Activated CD8-positive, alpha-beta memory T cell treated with anti-CD3 and anti-CD28 coated beads for 1 hour (primary cell): Measurements from ENCODE around the gene ABCA4.

Experiments
- DNase-seq, 2 donors: peaks; one replicate each; pipeline ENCODE4 v3.0.0-alpha.2; 2020; ENCODE audit warnings: low read depth in 1 of 2; ENCODE audit errors: extremely low read depth in 1 of 2

The ABCA4 gene

DNA sequence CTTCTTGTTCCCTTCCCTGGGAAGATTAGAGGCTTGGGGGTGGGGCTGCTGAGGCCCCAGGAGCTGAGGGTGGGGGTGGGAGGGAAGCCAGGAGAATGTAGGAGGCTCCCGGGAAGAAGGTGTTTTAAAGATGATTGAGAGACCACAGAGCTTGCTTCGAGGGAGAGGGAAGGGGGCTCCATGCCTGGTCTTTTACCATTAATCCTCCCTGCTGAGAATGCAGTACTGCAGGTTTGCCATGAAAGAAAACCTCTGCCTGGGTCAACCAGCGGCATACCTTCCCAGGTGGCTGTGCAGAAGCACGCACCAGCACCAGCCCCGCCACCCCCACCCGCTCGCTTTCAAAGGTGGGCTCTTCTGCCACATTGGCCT lies 15.4 kb downstream of the ABCA4 start:
- no peak for DNase-seq

DNA sequence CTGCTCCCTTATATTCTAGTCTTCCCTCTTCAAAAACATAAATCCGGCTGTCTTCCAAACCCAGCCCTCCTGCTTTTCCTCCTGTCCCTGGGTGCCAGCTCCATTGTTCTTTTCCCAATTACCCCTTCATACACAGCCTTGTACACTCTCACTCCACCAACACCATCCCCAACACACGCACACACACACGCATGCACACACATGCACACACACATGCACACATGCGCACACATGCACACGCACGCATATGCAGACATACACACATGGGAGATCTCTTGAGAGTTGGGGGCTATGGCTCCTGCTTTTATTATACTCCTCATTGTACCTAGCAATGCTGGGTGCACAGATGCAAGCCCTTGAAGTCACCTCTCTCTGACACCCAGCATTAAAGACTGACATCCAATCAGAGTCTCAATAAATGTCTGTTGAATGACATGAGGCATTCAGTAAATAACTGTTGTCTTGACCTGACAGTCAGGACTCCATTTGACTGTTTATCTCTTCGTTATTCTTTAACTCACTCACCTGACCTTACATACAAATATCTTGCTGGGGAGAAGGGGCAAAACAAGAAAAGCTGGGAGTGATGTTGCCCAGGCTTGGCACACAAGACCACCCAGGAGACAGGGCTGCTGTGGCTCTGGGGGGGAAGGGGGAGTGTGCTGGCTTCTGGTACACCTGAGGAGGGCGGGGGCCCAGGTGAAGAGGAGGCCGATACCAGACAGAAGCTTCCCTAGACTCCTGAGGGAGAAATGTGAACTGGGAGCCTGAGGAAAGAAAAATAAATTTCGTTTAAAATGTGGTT lies 16.0 kb downstream of the ABCA4 start:
- no peak for DNase-seq

- DNase-seq = no peak
Measured at GRCh38 chr1:94104127-94104684, 16.7 kb downstream of the ABCA4 start.

DNA sequence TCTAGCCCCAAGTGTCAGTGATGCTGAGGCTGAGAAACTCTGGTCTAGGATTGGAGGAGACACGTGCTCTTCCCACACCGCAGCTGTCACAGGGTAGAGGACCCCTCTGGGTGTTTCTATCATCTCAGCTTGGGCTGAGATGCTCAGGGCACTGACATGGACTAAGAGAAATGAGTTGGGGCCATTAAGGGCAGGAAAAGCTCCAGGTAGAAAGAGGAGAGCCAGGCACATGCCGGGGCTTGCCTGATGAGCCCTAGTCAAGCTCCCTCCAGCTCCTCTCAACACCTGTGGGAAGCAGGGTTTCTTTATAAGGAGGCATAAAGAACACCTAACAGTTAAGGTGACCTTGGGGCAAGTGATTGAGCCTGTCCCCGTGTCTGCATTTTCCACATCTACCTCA lies 17.3 kb downstream of the ABCA4 start:
- DNase-seq = no peak

DNA sequence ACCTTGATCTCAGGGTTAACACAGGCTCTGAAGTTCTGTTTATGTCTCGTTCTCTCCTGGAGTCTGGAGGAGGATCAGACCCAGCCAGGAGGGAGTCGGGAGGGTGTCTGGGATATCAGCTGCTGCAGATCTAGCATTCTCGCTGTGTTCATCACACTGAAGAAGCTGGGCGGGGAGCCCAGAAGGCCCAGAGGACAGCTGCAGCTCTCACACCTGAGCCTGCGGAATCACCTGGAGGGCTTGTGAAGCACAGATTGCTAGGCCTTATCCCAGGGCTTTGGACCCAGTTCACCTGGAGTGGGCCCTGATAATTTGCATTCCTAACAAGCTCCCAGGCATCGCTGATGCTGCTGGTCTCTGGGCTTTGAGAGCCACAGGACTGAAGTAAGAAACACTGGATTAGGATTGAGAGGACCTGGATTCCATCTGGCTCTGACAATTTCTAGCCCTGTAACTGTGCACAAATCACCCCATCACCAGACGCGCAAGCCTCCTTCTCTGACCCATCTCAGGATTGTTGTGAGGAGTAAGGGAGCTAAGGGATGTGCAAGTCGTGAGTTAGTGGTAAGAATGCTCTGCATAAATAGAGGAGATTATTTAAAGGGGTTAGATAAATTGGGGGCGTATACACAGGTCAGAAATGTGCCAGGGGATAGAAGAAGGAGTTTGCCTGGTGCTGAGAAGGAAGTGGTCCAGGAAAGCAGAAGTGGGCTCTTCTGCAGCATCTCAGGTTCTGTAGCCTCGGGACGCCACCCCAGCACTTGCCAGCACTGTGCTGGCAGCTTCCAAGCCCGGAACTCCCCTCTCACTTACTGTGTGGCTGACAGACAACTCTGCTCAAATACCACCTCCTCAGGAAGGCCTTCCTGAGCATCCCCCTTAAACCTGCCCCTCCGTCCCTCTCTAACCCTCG lies 19.1 kb downstream of the ABCA4 start:
- no peak for DNase-seq

DNA sequence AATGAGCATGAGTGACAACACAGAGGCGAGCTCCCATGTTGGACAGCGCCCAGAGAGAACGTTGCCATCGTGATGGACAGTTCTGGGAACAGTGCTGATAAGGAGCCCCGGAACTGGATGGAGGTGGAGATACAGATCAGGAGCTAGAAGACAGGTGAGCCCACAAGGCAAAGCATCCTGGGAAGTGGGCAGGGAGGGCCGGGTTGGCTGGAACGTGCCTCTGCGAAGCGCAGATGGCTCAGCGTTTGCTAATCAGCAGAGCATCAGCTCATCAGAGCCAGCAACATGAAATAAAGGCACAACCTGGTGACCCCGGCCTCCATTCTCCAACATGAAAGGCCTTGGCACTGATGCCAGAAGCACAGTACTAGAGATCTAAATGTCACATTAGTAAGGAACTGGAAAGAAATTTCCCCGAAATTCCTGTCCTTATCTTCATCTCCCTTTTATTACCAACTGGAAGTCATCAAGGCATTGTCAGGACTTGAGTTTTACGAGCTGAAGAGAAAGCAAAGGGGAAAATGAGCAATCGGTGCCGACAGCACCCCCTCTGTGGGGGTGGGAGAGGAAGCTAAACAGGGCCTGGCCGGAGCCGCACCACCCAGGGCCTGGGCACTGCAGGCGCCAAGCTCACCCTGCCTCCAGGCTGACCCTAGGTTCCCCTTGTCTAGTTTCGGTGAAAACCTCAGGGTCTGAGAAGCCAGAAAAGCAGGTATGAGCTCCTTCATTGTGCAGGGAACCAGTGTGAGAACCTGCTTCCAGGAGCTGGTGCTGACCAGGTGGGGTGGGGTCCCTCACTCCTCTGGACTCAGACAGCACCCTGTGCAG lies 19.9 kb downstream of the ABCA4 start:
- no peak for DNase-seq

DNA sequence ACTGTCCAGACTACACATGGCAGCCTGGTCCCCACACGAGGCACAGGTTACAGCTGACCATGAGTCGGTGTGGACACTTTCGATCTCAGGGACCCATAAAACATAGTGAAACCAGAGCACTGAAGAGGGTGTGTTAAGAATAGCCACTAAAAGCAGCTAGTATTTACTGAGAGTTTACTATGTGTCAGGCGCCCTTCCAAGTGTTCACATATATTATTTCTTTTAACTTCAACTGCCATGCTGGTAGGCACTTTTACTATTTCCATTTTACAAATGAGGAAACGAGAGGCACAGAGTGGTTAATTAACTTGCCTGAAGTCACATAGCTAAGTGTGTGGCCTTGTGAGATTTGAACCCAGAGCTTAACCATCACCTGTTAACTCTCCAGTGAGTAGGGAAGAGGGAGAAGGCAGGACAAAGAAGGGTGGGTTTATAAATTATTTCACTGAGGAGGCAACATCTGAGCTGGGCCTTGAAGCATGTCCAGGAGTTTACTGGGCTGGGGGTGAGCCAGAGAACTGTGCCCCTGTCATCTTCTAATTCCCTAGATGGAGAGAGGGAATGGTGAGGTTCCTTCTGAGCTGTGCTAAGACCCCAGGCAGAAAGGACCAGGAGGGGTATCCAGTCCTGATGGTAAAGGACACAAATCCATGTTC lies 20.7 kb downstream of the ABCA4 start:
- DNase-seq = no peak

DNA sequence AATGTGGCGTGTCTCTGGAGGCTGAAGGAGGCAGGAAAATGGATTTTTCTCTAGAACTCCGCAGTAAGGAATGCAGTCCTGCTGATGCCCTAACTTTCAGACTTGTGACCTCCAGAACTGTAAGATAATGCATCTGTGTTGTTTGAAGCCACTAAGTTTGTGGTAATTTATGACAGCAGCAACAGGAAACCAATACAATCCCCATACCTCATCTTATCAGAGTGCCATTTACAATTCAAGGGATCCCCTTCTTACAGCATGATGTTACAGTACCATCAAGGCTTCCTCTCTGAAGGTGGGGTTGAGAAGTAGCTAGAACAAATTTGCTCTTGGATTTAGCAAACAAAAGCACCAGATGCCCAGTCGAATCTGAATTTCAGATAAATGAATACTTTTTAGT lies 21.6 kb downstream of the ABCA4 start:
- DNase-seq = no peak

GRCh38 chr1:94098585-94099111 lies 22.3 kb downstream of the ABCA4 start:
- no peak for DNase-seq

DNA sequence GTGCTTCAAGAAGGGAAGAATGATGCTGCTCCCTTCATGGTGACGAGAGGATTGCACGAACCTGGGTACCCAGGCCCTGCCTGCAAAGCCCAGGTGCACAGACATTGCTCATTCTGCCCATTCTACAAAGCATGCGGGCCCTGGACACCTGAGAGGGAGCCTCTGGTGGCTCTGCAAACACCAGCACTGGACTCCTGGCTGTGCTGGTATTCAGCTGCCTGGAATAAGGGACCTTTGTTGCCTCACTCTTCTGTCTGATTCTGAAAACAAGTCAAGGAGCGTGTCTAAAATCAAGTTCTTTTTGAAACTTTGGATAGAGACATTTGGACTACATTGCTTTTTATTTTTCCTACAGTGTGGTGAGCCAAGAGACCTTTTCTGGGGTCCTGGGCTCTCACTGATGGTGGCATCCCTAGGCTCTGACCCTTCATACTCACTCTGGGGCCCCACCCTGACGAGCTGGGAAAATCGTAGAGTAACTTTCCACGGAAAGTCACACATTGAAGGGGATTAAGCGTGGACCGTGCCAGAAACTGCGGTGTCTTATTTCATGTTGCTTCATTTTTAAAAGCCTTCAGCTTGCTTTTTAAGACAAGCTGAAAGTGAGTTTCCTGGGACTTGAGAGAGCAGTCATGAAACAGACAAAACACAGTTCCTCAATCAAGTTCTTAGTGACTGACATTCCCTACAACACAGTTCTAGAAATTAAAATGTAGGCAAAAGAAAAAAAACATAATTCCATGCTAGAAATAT lies 24.0 kb downstream of the ABCA4 start:
- DNase-seq = no peak

GRCh38 chr1:94095744-94096469 lies 25.0 kb downstream of the ABCA4 start:
- DNase-seq = no peak

GRCh38 chr1:94095112-94095637 lies 25.8 kb downstream of the ABCA4 start:
- DNase-seq = no peak

- no peak for DNase-seq
Measured at GRCh38 chr1:94094469-94095111, 26.4 kb downstream of the ABCA4 start.

- no peak for DNase-seq
Measured at GRCh38 chr1:94093996-94094395, 27.0 kb downstream of the ABCA4 start.

- DNase-seq = no peak
Measured at GRCh38 chr1:94093396-94093795, 27.6 kb downstream of the ABCA4 start.

GRCh38 chr1:94092210-94092613 lies 28.7 kb downstream of the ABCA4 start:
- DNase-seq = peak in 1 of 2 donors; percentile 5

DNA sequence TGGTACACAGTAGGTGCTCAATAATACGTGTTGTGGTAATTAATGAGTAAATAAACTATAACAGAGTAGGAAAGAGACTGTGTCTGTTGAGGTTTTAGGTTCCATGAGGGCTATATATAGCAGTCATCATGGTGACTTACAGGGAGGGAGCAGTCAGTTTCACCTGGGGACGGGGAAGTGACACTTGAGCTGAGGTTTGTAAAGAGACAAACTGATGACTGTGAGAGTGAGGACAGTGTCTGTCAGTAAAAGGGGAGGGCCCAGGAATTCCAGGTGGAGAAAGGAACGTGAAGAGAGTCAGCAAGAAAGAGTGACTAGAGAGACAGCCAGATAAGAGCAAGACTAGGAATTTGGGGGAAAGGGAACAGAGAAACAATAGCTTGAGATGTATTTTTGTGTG lies 30.2 kb downstream of the ABCA4 start:
- no peak for DNase-seq

GRCh38 chr1:94087193-94087592 lies 33.8 kb downstream of the ABCA4 start:
- DNase-seq = no peak
